A673 (cell line): ENCODE measurements around the gene SLC2A13. TPM values are rescaled to one million over a fixed set of nuclear protein-coding genes. Genes with fewer than 3 reads are reported as not detected.

Experiments used
- BruUV-seq: library from RNA; stranded (reverse); fragments of 400-500 nt; replicated peaks from 2 replicates; lab custom pipeline; 2021; lab: Mats Ljungman, UMichigan
- CTCF ChIA-PET: fragments of 300-600 bp; sonication (Branson Sonifier 250); formaldehyde crosslinking; loops from one replicate; lab custom pipeline; 2022; ENCODE audit warnings: antibody characterized with exemption; lab: Charles Lee
- POLR2A ChIA-PET: fragments of 300-600 bp; sonication (Branson Sonifier 250); formaldehyde crosslinking; loops from one replicate; lab custom pipeline; 2022; ENCODE audit warnings: antibody characterized with exemption; ENCODE audit not compliant: low non-redundant PET; lab: Charles Lee
- DNase-seq: peaks from one replicate; pipeline ENCODE4 v3.0.0-alpha.2; 2015; ENCODE audit warnings: low spot score
- H3K27ac ChIP-seq: fragments of 200-600 bp; sonication (generic); 2 replicates; pipeline ENCODE4 v1.5.1; 2016; ENCODE audit warnings: mixed run types, low read depth, mild to moderate bottlenecking, mixed read lengths, antibody characterized with exemption, low read length; ENCODE audit not compliant: poor library complexity, severe bottlenecking
- H3K27me3 ChIP-seq: fragments of 200-600 bp; sonication (generic); replicated peaks from 2 replicates; pipeline ENCODE4 v1.6.1; 2017; ENCODE audit warnings: mixed run types, low read depth, mild to moderate bottlenecking, mixed read lengths, antibody characterized with exemption, low read length; ENCODE audit not compliant: insufficient read depth, poor library complexity
- H3K36me3 ChIP-seq: fragments of 200-600 bp; sonication (generic); 2 replicates; pipeline ENCODE4 v1.6.1; 2016; ENCODE audit warnings: mixed run types, mild to moderate bottlenecking, mixed read lengths, antibody characterized with exemption, low read length; ENCODE audit not compliant: insufficient read depth, poor library complexity, severe bottlenecking
- H3K4me1 ChIP-seq: fragments of 200-600 bp; sonication (generic); 2 replicates; pipeline ENCODE4 v1.6.1; 2017; ENCODE audit warnings: mixed run types, mild to moderate bottlenecking, mixed read lengths, antibody characterized with exemption, low read length; ENCODE audit not compliant: insufficient read depth, poor library complexity, severe bottlenecking
- H3K4me3 ChIP-seq: fragments of 200-600 bp; sonication (generic); 2 replicates; pipeline ENCODE4 v1.5.1; 2016; ENCODE audit warnings: low read depth, mixed run types, mild to moderate bottlenecking, mixed read lengths, low read length; ENCODE audit not compliant: poor library complexity, severe bottlenecking
- H3K9me3 ChIP-seq: fragments of 200-600 bp; sonication (generic); 2 replicates; pipeline ENCODE4 v1.6.1; 2016; ENCODE audit warnings: mixed run types, low read depth, mild to moderate bottlenecking, mixed read lengths, antibody characterized with exemption, low read length; ENCODE audit not compliant: poor library complexity, severe bottlenecking
- CTCF ChIP-seq: fragments of 300-800, 200-600 bp; sonication (generic); conservative IDR thresholded peaks from 2 replicates; pipeline ENCODE4 v1.5.1; 2017; ENCODE audit warnings: low read depth, mild to moderate bottlenecking, antibody characterized with exemption, low read length, moderate library complexity, mixed read lengths
- EZH2 ChIP-seq: fragments of 200-600 bp; sonication (generic); IDR thresholded peaks from 2 replicates; pipeline ENCODE4 v1.6.1; 2017; ENCODE audit warnings: borderline replicate concordance, low read depth, mild to moderate bottlenecking, mixed read lengths, antibody characterized with exemption, low read length; ENCODE audit not compliant: poor library complexity, severe bottlenecking
- intact Hi-C: fragments of 100-400 bp; cut with micrococcal nuclease; formaldehyde crosslinking; loops from one replicate; pipeline ENCODE4 v1.10.0; 2022; ENCODE audit not compliant: unreplicated experiment
- total RNA-seq: library from RNA; stranded (reverse); gene quantifications from 2 replicates; pipeline ENCODE4 v1.2.3, GENCODE V29; 2021

Gene SLC2A13
- total RNA-seq, 1 experiment from 2014 or later, result 9.1 TPM

- intact Hi-C loops, result no loop called here
- no peak for DNase-seq
- ChIA-PET POLR2A (no interaction called here), CTCF (no interaction called here)
- H3K9me3 ChIP-seq, result no peaks in the 10 kb centered on the region
- no peaks in the 10 kb centered on the region for H3K36me3 ChIP-seq
- peaks cover 14% of the 10 kb centered on the region for H3K4me1 ChIP-seq
- no peaks in the 10 kb centered on the region for H3K27me3 ChIP-seq
- no TSS peak for BruUV-seq
- TF ChIP-seq EZH2 (no peak), CTCF (no peak)
- H3K4me3 ChIP-seq, result no peak overlapping the region
- H3K27ac ChIP-seq, result no peak overlapping the region
Measured at GRCh38 chr12:40056373-40056772, 49.5 kb downstream of the SLC2A13 start.

GRCh38 chr12:40055776-40056175 is 50.1 kb downstream of the SLC2A13 start:
- no peak for DNase-seq
- Histone ChIP-seq H3K4me1 (peaks cover 14% of the 10 kb centered on the region), H3K36me3 (no peaks in the 10 kb centered on the region), H3K4me3 (no peak overlapping the region), H3K27me3 (no peaks in the 10 kb centered on the region), H3K27ac (no peak overlapping the region), H3K9me3 (no peaks in the 10 kb centered on the region)
- POLR2A ChIA-PET, result no interaction called here
- intact Hi-C loops, result no loop called here
- CTCF ChIA-PET, result no interaction called here
- BruUV-seq, result no TSS peak
- TF ChIP-seq EZH2, result no peak
- TF ChIP-seq CTCF, result no peak

- BruUV-seq, result no TSS peak
- no peaks in the 10 kb centered on the region for H3K27me3 ChIP-seq
- POLR2A ChIA-PET, result interaction anchor here (0.7 kb wide), 1 partner anchor 30 kb away, joined by 5 read pairs; no protein-coding TSS in a partner anchor
- no peak for TF ChIP-seq CTCF
- TF ChIP-seq EZH2, result no peak
- no peaks in the 10 kb centered on the region for H3K9me3 ChIP-seq
- peak; percentile 6 for DNase-seq
- no peak overlapping the region for H3K4me3 ChIP-seq
- intact Hi-C loops, result no loop called here
- peaks cover 14% of the 10 kb centered on the region for H3K4me1 ChIP-seq
- CTCF ChIA-PET, result no interaction called here
- no peaks in the 10 kb centered on the region for H3K36me3 ChIP-seq
- H3K27ac ChIP-seq, result no peak overlapping the region
Measured at GRCh38 chr12:40055228-40055579, 50.7 kb downstream of the SLC2A13 start.
